ENCODE measurements around the gene CCDC88B. TPM values are rescaled to one million over a fixed set of nuclear protein-coding genes. Genes with fewer than 3 reads are reported as not detected.

Gene CCDC88B
- total and polyA plus RNA-seq, 9 of the 15 experiments (the other 6 are each of a cell fraction or from before 2014, with no cell fraction given): 0.13 to 18.1 (median 7.9) TPM

DNA sequence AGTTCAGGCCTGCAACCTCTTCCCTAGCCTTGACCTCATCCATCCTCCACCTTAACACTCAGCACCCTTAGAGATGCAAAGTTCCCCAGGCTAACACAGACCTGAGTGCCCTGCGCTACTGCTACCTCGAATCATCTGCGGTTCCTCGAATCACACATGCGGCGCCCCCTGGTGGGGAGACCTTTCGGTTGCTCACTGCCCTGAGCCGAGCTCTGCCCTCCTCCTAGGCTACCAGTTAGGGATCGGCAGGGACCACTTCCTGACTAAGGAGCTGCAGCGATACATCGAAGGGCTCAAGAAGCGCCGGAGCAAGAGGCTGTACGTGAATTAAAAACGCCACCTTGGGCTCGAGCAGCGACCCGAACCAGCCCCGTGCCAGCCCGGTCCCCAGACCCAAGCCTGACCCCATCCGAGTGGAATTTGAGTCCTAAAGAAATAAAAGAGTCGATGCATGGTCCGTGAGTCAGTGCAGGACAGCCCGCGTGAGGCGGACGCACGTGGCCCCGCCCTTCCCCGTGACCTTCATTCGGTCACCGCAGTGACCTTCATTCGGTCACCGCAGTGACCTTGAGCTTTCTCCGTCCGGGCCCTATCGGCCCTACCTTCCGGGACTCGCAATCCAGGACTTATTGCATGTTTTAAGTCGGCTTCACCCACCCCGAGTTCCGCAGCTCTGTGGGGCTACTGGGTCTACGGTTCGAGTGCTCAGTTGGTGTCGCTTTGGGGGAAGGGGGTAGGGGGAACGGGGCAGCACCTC is 35.5 kb upstream of the CCDC88B start (continued):
- TF ChIP-seq, protein P1, sequence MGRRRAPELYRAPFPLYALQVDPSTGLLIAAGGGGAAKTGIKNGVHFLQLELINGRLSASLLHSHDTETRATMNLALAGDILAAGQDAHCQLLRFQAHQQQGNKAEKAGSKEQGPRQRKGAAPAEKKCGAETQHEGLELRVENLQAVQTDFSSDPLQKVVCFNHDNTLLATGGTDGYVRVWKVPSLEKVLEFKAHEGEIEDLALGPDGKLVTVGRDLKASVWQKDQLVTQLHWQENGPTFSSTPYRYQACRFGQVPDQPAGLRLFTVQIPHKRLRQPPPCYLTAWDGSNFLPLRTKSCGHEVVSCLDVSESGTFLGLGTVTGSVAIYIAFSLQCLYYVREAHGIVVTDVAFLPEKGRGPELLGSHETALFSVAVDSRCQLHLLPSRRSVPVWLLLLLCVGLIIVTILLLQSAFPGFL (CRISPR knock-in tag; IDR thresholded peaks at IDR 0.05): peak; percentile 99
- TF ChIP-seq SMAD2 (IDR thresholded peaks at IDR 0.05; ENCODE audit: low read depth, low read length): no peak
- 0 out of 2 replicates have a peak, but pooled peaks have one; percentile 44 for TF ChIP-seq ZFPM2 (CRISPR knock-in tag; IDR thresholded peaks at IDR 0.05)
- peak; percentile 71 for TF ChIP-seq RBM39 (optimal IDR thresholded peaks at IDR 0.05; ENCODE audit: low read depth, low read length)
- TF ChIP-seq SIX5 (IDR thresholded peaks at IDR 0.05; ENCODE audit: borderline replicate concordance in 1 of 2, insufficient read depth in 1 of 2, low read depth in 1 of 2, low read length in 2 of 2): no peak
- peak; percentile 83 for TF ChIP-seq CBFB (CRISPR knock-in tag; IDR thresholded peaks at IDR 0.05)
- no peak for TF ChIP-seq NELFE (IDR thresholded peaks at IDR 0.05; ENCODE audit: insufficient read depth, insufficient read length)
- TF ChIP-seq, protein P2, sequence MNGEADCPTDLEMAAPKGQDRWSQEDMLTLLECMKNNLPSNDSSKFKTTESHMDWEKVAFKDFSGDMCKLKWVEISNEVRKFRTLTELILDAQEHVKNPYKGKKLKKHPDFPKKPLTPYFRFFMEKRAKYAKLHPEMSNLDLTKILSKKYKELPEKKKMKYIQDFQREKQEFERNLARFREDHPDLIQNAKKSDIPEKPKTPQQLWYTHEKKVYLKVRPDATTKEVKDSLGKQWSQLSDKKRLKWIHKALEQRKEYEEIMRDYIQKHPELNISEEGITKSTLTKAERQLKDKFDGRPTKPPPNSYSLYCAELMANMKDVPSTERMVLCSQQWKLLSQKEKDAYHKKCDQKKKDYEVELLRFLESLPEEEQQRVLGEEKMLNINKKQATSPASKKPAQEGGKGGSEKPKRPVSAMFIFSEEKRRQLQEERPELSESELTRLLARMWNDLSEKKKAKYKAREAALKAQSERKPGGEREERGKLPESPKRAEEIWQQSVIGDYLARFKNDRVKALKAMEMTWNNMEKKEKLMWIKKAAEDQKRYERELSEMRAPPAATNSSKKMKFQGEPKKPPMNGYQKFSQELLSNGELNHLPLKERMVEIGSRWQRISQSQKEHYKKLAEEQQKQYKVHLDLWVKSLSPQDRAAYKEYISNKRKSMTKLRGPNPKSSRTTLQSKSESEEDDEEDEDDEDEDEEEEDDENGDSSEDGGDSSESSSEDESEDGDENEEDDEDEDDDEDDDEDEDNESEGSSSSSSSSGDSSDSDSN (IDR thresholded peaks at IDR 0.05; ENCODE audit: borderline replicate concordance in 1 of 2, low read depth in 2 of 2, low read length in 2 of 2): peak in 1 of 2 experiments; percentile 69; a peak in 1 of 4 replicates
- TF ChIP-seq, protein P3, sequence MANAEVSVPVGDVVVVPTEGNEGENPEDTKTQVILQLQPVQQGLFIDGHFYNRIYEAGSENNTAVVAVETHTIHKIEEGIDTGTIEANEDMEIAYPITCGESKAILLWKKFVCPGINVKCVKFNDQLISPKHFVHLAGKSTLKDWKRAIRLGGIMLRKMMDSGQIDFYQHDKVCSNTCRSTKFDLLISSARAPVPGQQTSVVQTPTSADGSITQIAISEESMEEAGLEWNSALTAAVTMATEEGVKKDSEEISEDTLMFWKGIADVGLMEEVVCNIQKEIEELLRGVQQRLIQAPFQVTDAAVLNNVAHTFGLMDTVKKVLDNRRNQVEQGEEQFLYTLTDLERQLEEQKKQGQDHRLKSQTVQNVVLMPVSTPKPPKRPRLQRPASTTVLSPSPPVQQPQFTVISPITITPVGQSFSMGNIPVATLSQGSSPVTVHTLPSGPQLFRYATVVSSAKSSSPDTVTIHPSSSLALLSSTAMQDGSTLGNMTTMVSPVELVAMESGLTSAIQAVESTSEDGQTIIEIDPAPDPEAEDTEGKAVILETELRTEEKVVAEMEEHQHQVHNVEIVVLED (CRISPR knock-in tag; IDR thresholded peaks at IDR 0.05): no peak
- no peak for TF ChIP-seq KDM1A (IDR thresholded peaks at IDR 0.05)
- no peak for TF ChIP-seq TCF7 (IDR thresholded peaks at IDR 0.05; ENCODE audit: borderline replicate concordance)
- peak; percentile 54; the same call in 1 of the 2 replicates for TF ChIP-seq RAD51 (IDR thresholded peaks at IDR 0.05; ENCODE audit: borderline replicate concordance, low read depth)
- 0 out of 2 replicates have a peak, but pooled peaks have one; percentile 5 for TF ChIP-seq ZC3H11A (IDR thresholded peaks at IDR 0.05; ENCODE audit: low read depth, low read length)
- TF ChIP-seq SRSF1 (IDR thresholded peaks at IDR 0.05; ENCODE audit: low read depth, low read length): no peak
- no peak for TF ChIP-seq YBX1 (IDR thresholded peaks at IDR 0.05)
- no peak for TF ChIP-seq ZNF12 (CRISPR knock-in tag; IDR thresholded peaks at IDR 0.05)
- TF ChIP-seq GABPA (tag; conservative IDR thresholded peaks at IDR 0.05; ENCODE audit: low read depth): no peak; the same call in 1 of the 2 replicates
- no peak for TF ChIP-seq NCOR1 (IDR thresholded peaks at IDR 0.05)
- TF ChIP-seq IRF2 (CRISPR knock-in tag; IDR thresholded peaks at IDR 0.05): no peak
- peak; percentile 60; the same call in 1 of the 2 replicates for TF ChIP-seq GABPB1 (CRISPR knock-in tag; IDR thresholded peaks at IDR 0.05)
- TF ChIP-seq, protein P4, sequence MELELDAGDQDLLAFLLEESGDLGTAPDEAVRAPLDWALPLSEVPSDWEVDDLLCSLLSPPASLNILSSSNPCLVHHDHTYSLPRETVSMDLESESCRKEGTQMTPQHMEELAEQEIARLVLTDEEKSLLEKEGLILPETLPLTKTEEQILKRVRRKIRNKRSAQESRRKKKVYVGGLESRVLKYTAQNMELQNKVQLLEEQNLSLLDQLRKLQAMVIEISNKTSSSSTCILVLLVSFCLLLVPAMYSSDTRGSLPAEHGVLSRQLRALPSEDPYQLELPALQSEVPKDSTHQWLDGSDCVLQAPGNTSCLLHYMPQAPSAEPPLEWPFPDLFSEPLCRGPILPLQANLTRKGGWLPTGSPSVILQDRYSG (tag; conservative IDR thresholded peaks at IDR 0.05; ENCODE audit: low read depth): no peak
- peak; percentile 94 for TF ChIP-seq MYC (IDR thresholded peaks at IDR 0.05; ENCODE audit: low read depth, low read length)
- TF ChIP-seq MYC (CRISPR knock-in tag; IDR thresholded peaks at IDR 0.05; ENCODE audit: borderline replicate concordance, low read depth): peak; percentile 91; the same call in 1 of the 2 replicates
